IMR-90 (cell line): ENCODE data around the gene CTTN. TPM values are rescaled to one million over a fixed set of nuclear protein-coding genes. Genes with fewer than 3 reads are reported as not detected.
A peak's percentile ranks its signal among the peaks of the same experiment; 100 is the strongest.

Experiments used
- ATAC-seq: fragments of 200-7000 bp; cut with Tn5 transposase; 2 replicates; pipeline ENCODE4 v1.9.1; 2020; ENCODE audit warnings: low read depth, mild to moderate bottlenecking, moderate library complexity
- BruUV-seq: library from RNA; stranded (reverse); fragments of 400-500 nt; replicated peaks from 2 replicates; lab custom pipeline; 2021; lab: Mats Ljungman, UMichigan
- CTCF ChIA-PET: fragments of 300-600 bp; formaldehyde crosslinking; extraction: SDS; loops from one replicate; lab custom pipeline; 2021; ENCODE audit warnings: antibody characterized with exemption; lab: Yijun Ruan, JAX
- POLR2A ChIA-PET: fragments of 300-600 bp; sonication (Branson Sonifier 250); formaldehyde crosslinking; loops from one replicate; lab custom pipeline; 2022; ENCODE audit warnings: antibody characterized with exemption; ENCODE audit not compliant: unreplicated experiment; lab: Charles Lee
- DNase-seq: peaks from one replicate; pipeline ENCODE4 v3.0.0; 2013
- H2AFZ ChIP-seq: replicated peaks from 2 replicates; pipeline ENCODE3; 2013; ENCODE audit warnings: low read length, mild to moderate bottlenecking; ENCODE audit not compliant: poor library complexity
- H2AK5ac ChIP-seq: 2 replicates; pipeline ENCODE4 v1.6.1; 2013; ENCODE audit warnings: low read depth, low read length, inconsistent platforms
- H2AK9ac ChIP-seq: replicated peaks from 2 replicates; pipeline ENCODE3; 2013; ENCODE audit warnings: mild to moderate bottlenecking, low read depth, low read length, moderate library complexity; ENCODE audit not compliant: poor library complexity
- H2BK120ac ChIP-seq: 2 replicates; pipeline ENCODE4 v1.6.1; 2013; ENCODE audit warnings: low read depth, low read length, inconsistent platforms
- H2BK15ac ChIP-seq: 3 replicates; pipeline ENCODE4 v1.6.1; 2013; ENCODE audit warnings: low read depth, low read length, inconsistent platforms
- H2BK20ac ChIP-seq: 2 replicates; pipeline ENCODE4 v1.6.1; 2013; ENCODE audit warnings: low read depth, mild to moderate bottlenecking, inconsistent platforms, low read length, moderate library complexity
- H2BK5ac ChIP-seq: 2 replicates; pipeline ENCODE4 v1.6.1; 2013; ENCODE audit warnings: mild to moderate bottlenecking, low read depth, low read length, inconsistent platforms; ENCODE audit not compliant: poor library complexity, severe bottlenecking
- H3K14ac ChIP-seq: replicated peaks from 2 replicates; pipeline ENCODE4 v1.6.1; 2013; ENCODE audit warnings: low read depth, low read length, inconsistent platforms
- H3K18ac ChIP-seq: 2 replicates; pipeline ENCODE4 v1.6.1; 2013; ENCODE audit warnings: low read depth, low read length, control low read depth
- H3K23ac ChIP-seq: 2 replicates; pipeline ENCODE4 v1.6.1; 2013; ENCODE audit warnings: low read depth, low read length, inconsistent platforms
- H3K27ac ChIP-seq: 2 replicates; pipeline ENCODE4 v1.5.1; 2013; ENCODE audit warnings: mild to moderate bottlenecking, control low read depth, low read length; ENCODE audit not compliant: insufficient read depth
- H3K27me3 ChIP-seq: 2 replicates; pipeline ENCODE4 v1.6.1; 2013; ENCODE audit warnings: low read length; ENCODE audit not compliant: control insufficient read depth, insufficient read depth
- H3K36me3 ChIP-seq: 2 replicates; pipeline ENCODE4 v1.6.1; 2013; ENCODE audit warnings: low read length, mixed read lengths; ENCODE audit not compliant: control insufficient read depth, insufficient read depth
- H3K4ac ChIP-seq: 2 replicates; pipeline ENCODE4 v1.6.1; 2013; ENCODE audit warnings: low read depth, low read length, inconsistent platforms
- H3K4me1 ChIP-seq: 2 replicates; pipeline ENCODE4 v1.6.1; 2013; ENCODE audit warnings: low read length, mixed read lengths; ENCODE audit not compliant: control insufficient read depth, insufficient read depth
- H3K4me2 ChIP-seq: 2 replicates; pipeline ENCODE4 v1.6.1; 2013; ENCODE audit warnings: low read depth, mild to moderate bottlenecking, control low read depth, low read length, moderate library complexity
- H3K4me3 ChIP-seq: 2 replicates; pipeline ENCODE4 v1.5.1; 2013; ENCODE audit warnings: low read depth, mild to moderate bottlenecking, control low read depth, low read length, moderate library complexity; ENCODE audit not compliant: insufficient read depth
- H3K56ac ChIP-seq: 2 replicates; pipeline ENCODE4 v1.6.1; 2013; ENCODE audit warnings: low read length, inconsistent platforms; ENCODE audit not compliant: insufficient read depth; ENCODE audit errors: extremely low read depth
- H3K79me1 ChIP-seq, 2 experiments: 2 replicates each; pipeline ENCODE4 v1.6.1; 2013; ENCODE audit warnings: low read length in 2 of 2, inconsistent platforms in 1 of 2, low read depth in 1 of 2
- H3K9ac ChIP-seq: 2 replicates; pipeline ENCODE4 v1.6.1; 2013; ENCODE audit warnings: low read depth, low read length, control low read depth
- H3K9me1 ChIP-seq: 2 replicates; pipeline ENCODE4 v1.6.1; 2013; ENCODE audit warnings: low read length, inconsistent platforms; ENCODE audit not compliant: insufficient read depth
- H3K9me3 ChIP-seq: 2 replicates; pipeline ENCODE4 v1.6.1; 2013; ENCODE audit warnings: low read length; ENCODE audit not compliant: control insufficient read depth, insufficient read depth
- H4K20me1 ChIP-seq: 2 replicates; pipeline ENCODE4 v1.6.1; 2013; ENCODE audit warnings: low read length, inconsistent platforms; ENCODE audit not compliant: insufficient read depth
- H4K5ac ChIP-seq: 2 replicates; pipeline ENCODE4 v1.6.1; 2013; ENCODE audit warnings: mild to moderate bottlenecking, low read depth, low read length, control low read depth
- H4K8ac ChIP-seq, 2 experiments: 2 replicates each; pipeline ENCODE4 v1.6.1; 2013; ENCODE audit warnings: low read depth in 2 of 2, low read length in 2 of 2, control low read depth in 1 of 2, inconsistent platforms in 1 of 2
- H4K91ac ChIP-seq: 2 replicates; pipeline ENCODE4 v1.6.1; 2013; ENCODE audit warnings: low read depth, low read length, inconsistent platforms; ENCODE audit not compliant: insufficient read depth
- BHLHE40 ChIP-seq: fragments of 150-350 bp; IDR thresholded peaks from 2 replicates; pipeline ENCODE4 v1.6.1; 2016; ENCODE audit warnings: mild to moderate bottlenecking, low read depth, low read length
- CEBPB ChIP-seq: IDR thresholded peaks from 2 replicates; pipeline ENCODE4 v1.6.1; 2012; ENCODE audit warnings: low read depth, low read length, improper control_type of control experiment
- CHD1 ChIP-seq: IDR thresholded peaks from 2 replicates; pipeline ENCODE4 v1.6.1; 2012; ENCODE audit warnings: low read depth, low read length, improper control_type of control experiment
- CTCF ChIP-seq: conservative IDR thresholded peaks from 2 replicates; pipeline ENCODE4 v1.5.1; 2012; ENCODE audit warnings: mild to moderate bottlenecking, low read depth, low read length, improper control_type of control experiment
- ELK1 ChIP-seq: fragments of 150-350 bp; IDR thresholded peaks from 2 replicates; pipeline ENCODE4 v1.6.1; 2016; ENCODE audit warnings: low read depth, mild to moderate bottlenecking, low read length, moderate library complexity, borderline replicate concordance
- FOS ChIP-seq: fragments of 150-350 bp; IDR thresholded peaks from 2 replicates; pipeline ENCODE4 v1.6.1; 2016; ENCODE audit warnings: low read depth, low read length
- MAFK ChIP-seq: IDR thresholded peaks from 2 replicates; pipeline ENCODE4 v1.6.1; 2012; ENCODE audit warnings: low read depth, low read length, improper control_type of control experiment
- MAZ ChIP-seq: IDR thresholded peaks from 2 replicates; pipeline ENCODE4 v1.6.1; 2012; ENCODE audit warnings: low read depth, mild to moderate bottlenecking, low read length, improper control_type of control experiment, moderate library complexity, borderline replicate concordance
- MXI1 ChIP-seq: IDR thresholded peaks from 2 replicates; pipeline ENCODE4 v1.6.1; 2012; ENCODE audit warnings: low read depth, mild to moderate bottlenecking, low read length, moderate library complexity, borderline replicate concordance
- NFE2L2 ChIP-seq: fragments of 150-350 bp; IDR thresholded peaks from 2 replicates; pipeline ENCODE4 v1.6.1; 2016; ENCODE audit warnings: low read depth, mild to moderate bottlenecking, low read length
- POLR2A ChIP-seq: IDR thresholded peaks from 2 replicates; pipeline ENCODE4 v1.6.1; 2012; ENCODE audit warnings: mild to moderate bottlenecking, low read depth, low read length
- RAD21 ChIP-seq: IDR thresholded peaks from 2 replicates; pipeline ENCODE4 v1.6.1; 2012; ENCODE audit warnings: low read length, improper control_type of control experiment
- RCOR1 ChIP-seq: IDR thresholded peaks from 2 replicates; pipeline ENCODE4 v1.6.1; 2012; ENCODE audit warnings: mild to moderate bottlenecking, low read length, improper control_type of control experiment; ENCODE audit not compliant: insufficient replicate concordance
- RFX5 ChIP-seq: IDR thresholded peaks from 2 replicates; pipeline ENCODE4 v1.8.0; 2012; ENCODE audit warnings: low read depth, mild to moderate bottlenecking, low read length, moderate library complexity
- USF2 ChIP-seq: fragments of 150-350 bp; IDR thresholded peaks from 2 replicates; pipeline ENCODE4 v1.6.1; 2017; ENCODE audit warnings: mild to moderate bottlenecking, antibody characterized with exemption, low read length, low read depth
- WGBS, 2 experiments: methylation state at CpG; one replicate each; pipeline versions ENCODE4 v1.1.5 to v1.1.7; 2013; ENCODE audit warnings: missing lambda C conversion rate in 2 of 2; ENCODE audit not compliant: insufficient read length in 1 of 2; ENCODE audit errors: extremely low coverage in 2 of 2; 5-methylcytosine and 5-hydroxymethylcytosine counted together
- dilution Hi-C: fragments of 300-500 bp; cut with HindIII; formaldehyde crosslinking; loops from one replicate; pipeline ENCODE4 v1.14.3; 2018; ENCODE audit warnings: low sequenced_read_pairs; ENCODE audit not compliant: unreplicated experiment
- in situ Hi-C: fragments of 300-500 bp; cut with MboI; formaldehyde crosslinking; loops from 3 replicates; pipeline ENCODE4 v1.14.3; 2019; ENCODE audit warnings: low sequenced_read_pairs, inconsistent platforms, mixed read lengths
- intact Hi-C: fragments of 100-400 bp; cut with micrococcal nuclease; formaldehyde crosslinking; loops from 2 replicates; pipeline ENCODE4 v1.10.0; 2022
- polyA plus RNA-seq, 3 experiments: library from polyadenylated mRNA; depleted of rRNA; stranded (reverse); fragments of >200 nt; gene quantifications; 2 replicates each; pipeline ENCODE4 v1.2.3, GENCODE V29; 2012; ENCODE audit warnings: low replicate concordance in 1 of 3
- total RNA-seq: library from RNA; depleted of rRNA; stranded (reverse); fragments of >200 nt; gene quantifications from 2 replicates; pipeline ENCODE4 v1.2.3, GENCODE V29; 2012

CTTN gene
- total and polyA plus RNA-seq, 2 of the 4 experiments (the other 2 are of a cell fraction) = 287 to 296 TPM

GRCh38 chr11:70410276-70411205 lies 12.2 kb downstream of the CTTN start:
- no peak overlapping the region for H3K18ac ChIP-seq
- H2BK5ac ChIP-seq = no peak overlapping the region
- no peak overlapping the region for H2BK20ac ChIP-seq
- H4K20me1 ChIP-seq = peaks cover 96% of the 10 kb centered on the region
- POLR2A ChIA-PET = no interaction called here
- no peaks in the 10 kb centered on the region for H3K27me3 ChIP-seq
- no peak overlapping the region for H3K4me2 ChIP-seq
- H4K5ac ChIP-seq = no peak overlapping the region
- H2AK9ac ChIP-seq = peak overlapping the region; percentile 9
- no peaks in the 10 kb centered on the region for H3K9me3 ChIP-seq
- no peak overlapping the region for H2AK5ac ChIP-seq
- H3K4ac ChIP-seq = no peak overlapping the region
- WGBS, 2 experiments = 95% methylated on average over 19 of the region's 29 CpGs; no CpG with 5 or more reads in 1 of the 2 experiments
- ATAC-seq = no peak
- no peak overlapping the region for H4K91ac ChIP-seq
- H3K9ac ChIP-seq = no peak overlapping the region
- CTCF ChIA-PET = no interaction called here
- H3K9me1 ChIP-seq = no peaks in the 10 kb centered on the region; the same call in 1 of the 2 replicates
- peaks cover 88% of the 10 kb centered on the region for H3K36me3 ChIP-seq
- no peak overlapping the region for H4K8ac ChIP-seq
- dilution Hi-C loops (no loop called here), in situ Hi-C loops (no loop called here), intact Hi-C loops (no loop called here)
- H2AFZ ChIP-seq = peak overlapping the region; percentile 4
- H2BK15ac ChIP-seq = no peak overlapping the region
- no peak overlapping the region for H3K14ac ChIP-seq
- no peak overlapping the region for H3K4me3 ChIP-seq
- H3K23ac ChIP-seq = no peak overlapping the region
- peaks cover 6% of the 10 kb centered on the region for H3K4me1 ChIP-seq
- no peak overlapping the region for H3K56ac ChIP-seq
- no peak overlapping the region for H3K27ac ChIP-seq
- H3K79me1 ChIP-seq = peaks cover 45 to 84% of the 10 kb centered on the region in 2 experiments
- no peak overlapping the region for H2BK120ac ChIP-seq
- DNase-seq = no peak
- BruUV-seq = no TSS peak
- no peak for TF ChIP-seq FOS
- TF ChIP-seq POLR2A = no peak
- TF ChIP-seq RAD21 = no peak
- no peak for TF ChIP-seq NFE2L2
- no peak for TF ChIP-seq MAZ
- TF ChIP-seq RFX5 = no peak
- TF ChIP-seq CHD1 = no peak
- TF ChIP-seq USF2 = no peak
- no peak for TF ChIP-seq MXI1
- no peak for TF ChIP-seq MAFK
- no peak for TF ChIP-seq CEBPB
- no peak for TF ChIP-seq CTCF
- no peak for TF ChIP-seq RCOR1
- TF ChIP-seq ELK1 = no peak
- TF ChIP-seq BHLHE40 = no peak
